Measurements from ENCODE around the gene TIMM22. TPM values are rescaled to one million over a fixed set of nuclear protein-coding genes. Genes with fewer than 3 reads are reported as not detected.

Gene TIMM22
- total and polyA plus RNA-seq, 2 of the 13 experiments (the other 11 are each of a cell fraction or from before 2014, with no cell fraction given), result 6.2 to 15.5 TPM

GRCh38 chr17:992933-993332 is 4.0 kb upstream of the TIMM22 start:
- no peak overlapping the region for H3K4me2 ChIP-seq (ENCODE audit: low read depth, low read length)
- H3K36me3 ChIP-seq (replicated peaks in 1 of 2; ENCODE audit: control insufficient read depth in 1 of 2, insufficient read depth in 2 of 2, low read length in 2 of 2), result no peaks in the 10 kb centered on the region
- FAIRE-seq (no peak), ATAC-seq (no peak), DNase-seq (ENCODE audit: low spot score) (no peak)
- H3K9me3 ChIP-seq (ENCODE audit: low read length), result no peaks in the 10 kb centered on the region
- H3K4me1 ChIP-seq (ENCODE audit: insufficient read depth, low read length), result peaks cover 19% of the 10 kb centered on the region
- no peak overlapping the region for H3K9ac ChIP-seq (ENCODE audit: insufficient read depth, low read depth, low read length)
- peaks cover 0 to 3% of the 10 kb centered on the region in 2 experiments; a peak in 1 of 5 replicates for H3K27me3 ChIP-seq (ENCODE audit: control insufficient read depth in 1 of 2, insufficient read depth in 2 of 2, low read length in 2 of 2)
- TF ChIP-seq SP2 (CRISPR knock-in tag; IDR thresholded peaks at IDR 0.05) (no peak), ZNF607 (CRISPR knock-in tag; IDR thresholded peaks at IDR 0.05; ENCODE audit: borderline replicate concordance) (no peak), ZNF558 (CRISPR knock-in tag; IDR thresholded peaks at IDR 0.05; ENCODE audit: borderline replicate concordance) (no peak), ATF7 (IDR thresholded peaks at IDR 0.05) (no peak), ATF7 (CRISPR knock-in tag; IDR thresholded peaks at IDR 0.05) (no peak), SRSF1 (optimal IDR thresholded peaks at IDR 0.05; ENCODE audit: low read depth, low read length) (no peak), THAP11 (CRISPR knock-in tag; IDR thresholded peaks at IDR 0.05) (no peak), GTF2F1 (IDR thresholded peaks at IDR 0.05; ENCODE audit: low read length) (no peak), SIX4 (CRISPR knock-in tag; IDR thresholded peaks at IDR 0.05) (no peak), ZNF678 (CRISPR knock-in tag; IDR thresholded peaks at IDR 0.05) (no peak), THAP7 (CRISPR knock-in tag; IDR thresholded peaks at IDR 0.05) (no peak)
- H3K79me2 ChIP-seq (ENCODE audit: insufficient read depth, low read length), result peaks cover 9% of the 10 kb centered on the region
- intact Hi-C loops (cut with micrococcal nuclease; ENCODE audit: unreplicated experiment) (no loop called here), in situ Hi-C loops (cut with HindIII; ENCODE audit: extremely low pct_ligation_motif_present, low pct_unique_long_range_greater_than_20kb) (no loop called here)
- 27% methylated on average over 13 of the region's 13 CpGs for WGBS (ENCODE audit: low lambda C conversion rate)
- ChIA-PET CTCF (ENCODE audit: low intra/inter-chr PET ratio, low total read pairs) (no interaction called here), POLR2A (no interaction called here)
- H3K4me3 ChIP-seq (replicated peaks in 1 of 3; ENCODE audit: insufficient read depth in 1 of 3, low read depth in 2 of 3, low read length in 3 of 3), result no peak overlapping the region
- H2AFZ ChIP-seq (ENCODE audit: low read length), result no peak overlapping the region
- BruUV-seq (replicated peaks), result no TSS peak
- no peak overlapping the region for H3K27ac ChIP-seq (ENCODE audit: extremely low read length, insufficient read depth, low read length)
- no peaks in the 10 kb centered on the region for H4K20me1 ChIP-seq (ENCODE audit: insufficient read depth, low read length)
